IPS-15b (cell line): Measurements from ENCODE around the gene LTC4S.

Experiments used
- H3K27me3 ChIP-seq: one replicate; pipeline ENCODE4 v1.6.1; 2013; ENCODE audit warnings: low read length; ENCODE audit not compliant: control insufficient read depth, insufficient read depth
- H3K36me3 ChIP-seq: one replicate; pipeline ENCODE4 v1.6.1; 2013; ENCODE audit warnings: low read length; ENCODE audit not compliant: control insufficient read depth, insufficient read depth
- H3K4me1 ChIP-seq: one replicate; pipeline ENCODE4 v1.6.1; 2013; ENCODE audit warnings: mild to moderate bottlenecking, low read length; ENCODE audit not compliant: control insufficient read depth, insufficient read depth
- H3K4me3 ChIP-seq: one replicate; pipeline ENCODE4 v1.5.1; 2013; ENCODE audit warnings: low read depth, low read length
- H3K9ac ChIP-seq: one replicate; pipeline ENCODE4 v1.6.1; 2013; ENCODE audit warnings: low read depth, mild to moderate bottlenecking, low read length
- H3K9me3 ChIP-seq: one replicate; pipeline ENCODE4 v1.6.1; 2013; ENCODE audit warnings: mild to moderate bottlenecking, low read length; ENCODE audit not compliant: control insufficient read depth, insufficient read depth

Gene LTC4S

GRCh38 chr5:179763215-179763945, 30.4 kb upstream of the LTC4S start:
- H3K4me1 ChIP-seq, result peaks cover 16% of the 10 kb centered on the region

GRCh38 chr5:179764056-179764455, 29.7 kb upstream of the LTC4S start:
- no peak overlapping the region for H3K9ac ChIP-seq

More at GRCh38 chr5:179763215-179763945, 30.4 kb upstream of the LTC4S start:
- no peaks in the 10 kb centered on the region for H3K9me3 ChIP-seq
- H3K27me3 ChIP-seq, result no peaks in the 10 kb centered on the region
- no peak overlapping the region for H3K4me3 ChIP-seq
- H3K9ac ChIP-seq, result peak overlapping the region; percentile 29
- H3K36me3 ChIP-seq, result peaks cover 17% of the 10 kb centered on the region

GRCh38 chr5:179765400-179765799, 28.4 kb upstream of the LTC4S start:
- H3K9ac ChIP-seq, result no peak overlapping the region
- no peaks in the 10 kb centered on the region for H3K27me3 ChIP-seq
- H3K4me1 ChIP-seq, result peaks cover 14% of the 10 kb centered on the region
- H3K4me3 ChIP-seq, result no peak overlapping the region
- no peaks in the 10 kb centered on the region for H3K9me3 ChIP-seq
- peaks cover 30% of the 10 kb centered on the region for H3K36me3 ChIP-seq

More at GRCh38 chr5:179764056-179764455, 29.7 kb upstream of the LTC4S start:
- Histone ChIP-seq H3K36me3 (peaks cover 21% of the 10 kb centered on the region), H3K4me3 (no peak overlapping the region), H3K27me3 (no peaks in the 10 kb centered on the region), H3K9me3 (no peaks in the 10 kb centered on the region), H3K4me1 (peaks cover 16% of the 10 kb centered on the region)

- Histone ChIP-seq H3K9me3 (no peaks in the 10 kb centered on the region), H3K9ac (no peak overlapping the region), H3K4me3 (no peak overlapping the region), H3K36me3 (peaks cover 35% of the 10 kb centered on the region), H3K27me3 (no peaks in the 10 kb centered on the region), H3K4me1 (peaks cover 14% of the 10 kb centered on the region)
Measured at GRCh38 chr5:179766021-179766725, 27.6 kb upstream of the LTC4S start.

GRCh38 chr5:179766726-179767455, 26.9 kb upstream of the LTC4S start:
- Histone ChIP-seq H3K4me3 (no peak overlapping the region), H3K9me3 (no peaks in the 10 kb centered on the region), H3K36me3 (peaks cover 39% of the 10 kb centered on the region), H3K9ac (no peak overlapping the region), H3K4me1 (peaks cover 14% of the 10 kb centered on the region), H3K27me3 (no peaks in the 10 kb centered on the region)

GRCh38 chr5:179767496-179768100, 26.2 kb upstream of the LTC4S start:
- no peak overlapping the region for H3K4me3 ChIP-seq
- no peaks in the 10 kb centered on the region for H3K27me3 ChIP-seq
- peaks cover 11% of the 10 kb centered on the region for H3K4me1 ChIP-seq
- H3K9ac ChIP-seq, result no peak overlapping the region
- H3K9me3 ChIP-seq, result no peaks in the 10 kb centered on the region
- peaks cover 42% of the 10 kb centered on the region for H3K36me3 ChIP-seq

- Histone ChIP-seq H3K4me1 (peaks cover 4% of the 10 kb centered on the region), H3K4me3 (no peak overlapping the region), H3K36me3 (peaks cover 48% of the 10 kb centered on the region), H3K9ac (no peak overlapping the region), H3K9me3 (no peaks in the 10 kb centered on the region), H3K27me3 (no peaks in the 10 kb centered on the region)
Measured at GRCh38 chr5:179768326-179769085, 25.3 kb upstream of the LTC4S start.

- Histone ChIP-seq H3K36me3 (peaks cover 56% of the 10 kb centered on the region), H3K4me1 (no peaks in the 10 kb centered on the region), H3K4me3 (no peak overlapping the region), H3K27me3 (no peaks in the 10 kb centered on the region), H3K9ac (no peak overlapping the region), H3K9me3 (no peaks in the 10 kb centered on the region)
Measured at GRCh38 chr5:179769271-179769670, 24.5 kb upstream of the LTC4S start.

GRCh38 chr5:179769796-179770195, 24.0 kb upstream of the LTC4S start:
- Histone ChIP-seq H3K4me3 (no peak overlapping the region), H3K27me3 (no peaks in the 10 kb centered on the region), H3K4me1 (no peaks in the 10 kb centered on the region), H3K9ac (no peak overlapping the region), H3K36me3 (peaks cover 59% of the 10 kb centered on the region), H3K9me3 (no peaks in the 10 kb centered on the region)

GRCh38 chr5:179771311-179771895, 22.4 kb upstream of the LTC4S start:
- Histone ChIP-seq H3K9me3 (no peaks in the 10 kb centered on the region), H3K27me3 (no peaks in the 10 kb centered on the region), H3K36me3 (peaks cover 55% of the 10 kb centered on the region), H3K4me3 (no peak overlapping the region), H3K9ac (no peak overlapping the region), H3K4me1 (no peaks in the 10 kb centered on the region)

- Histone ChIP-seq H3K4me1 (no peaks in the 10 kb centered on the region), H3K9me3 (no peaks in the 10 kb centered on the region), H3K9ac (no peak overlapping the region), H3K27me3 (no peaks in the 10 kb centered on the region), H3K36me3 (peaks cover 51% of the 10 kb centered on the region), H3K4me3 (no peak overlapping the region)
Measured at GRCh38 chr5:179772351-179772750, 21.4 kb upstream of the LTC4S start.
